HL-60/S4 (cell line): ENCODE measurements around the gene CAPN14.

Source experiments
- in situ Hi-C: fragments of 300-500 bp; cut with MboI; formaldehyde crosslinking; loops from 2 replicates; pipeline ENCODE4 v1.14.3; 2022; ENCODE audit warnings: low sequenced_read_pairs

Gene CAPN14

DNA sequence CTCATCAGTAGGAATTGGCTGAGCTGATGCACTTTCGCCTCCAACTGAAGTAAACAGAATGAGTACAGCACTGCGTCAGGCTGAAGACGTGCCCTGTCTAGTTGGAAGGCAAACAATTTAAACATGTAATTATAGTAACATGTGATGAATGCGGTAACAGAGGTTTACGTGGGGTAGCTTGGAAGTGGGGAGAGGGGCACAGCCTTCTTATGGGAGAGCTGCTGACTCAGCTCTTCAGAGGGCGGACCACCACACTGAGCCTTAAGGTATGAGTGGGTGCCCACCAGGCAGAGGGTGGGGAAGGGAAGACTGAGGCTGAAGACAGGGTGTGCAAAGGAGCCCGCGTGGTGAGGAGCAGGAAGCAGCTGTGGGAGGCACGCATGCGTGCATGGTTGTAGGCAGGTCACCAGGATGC, 10.4 kb upstream of the CAPN14 start:
- in situ Hi-C loops = no loop called here

DNA sequence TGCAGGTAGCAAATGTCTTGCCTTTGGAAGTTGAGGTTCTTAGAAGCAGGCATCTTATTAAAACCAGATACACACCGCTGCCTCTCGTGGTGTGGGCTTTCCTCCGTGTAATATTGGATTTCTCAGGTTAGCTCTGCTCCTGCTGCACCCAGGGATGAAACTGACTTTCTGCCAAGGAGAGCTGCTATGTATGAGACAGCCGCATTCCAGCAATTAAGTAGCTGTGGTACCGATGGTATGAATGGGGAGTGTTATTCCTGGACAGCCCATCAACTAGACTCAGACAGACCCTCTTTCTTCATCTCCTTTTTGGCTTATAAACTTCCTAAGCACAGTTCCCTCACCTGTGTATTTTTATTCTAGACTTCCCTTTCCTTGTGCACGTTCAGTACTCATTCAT, 9.8 kb upstream of the CAPN14 start:
- in situ Hi-C loops = no loop called here

DNA sequence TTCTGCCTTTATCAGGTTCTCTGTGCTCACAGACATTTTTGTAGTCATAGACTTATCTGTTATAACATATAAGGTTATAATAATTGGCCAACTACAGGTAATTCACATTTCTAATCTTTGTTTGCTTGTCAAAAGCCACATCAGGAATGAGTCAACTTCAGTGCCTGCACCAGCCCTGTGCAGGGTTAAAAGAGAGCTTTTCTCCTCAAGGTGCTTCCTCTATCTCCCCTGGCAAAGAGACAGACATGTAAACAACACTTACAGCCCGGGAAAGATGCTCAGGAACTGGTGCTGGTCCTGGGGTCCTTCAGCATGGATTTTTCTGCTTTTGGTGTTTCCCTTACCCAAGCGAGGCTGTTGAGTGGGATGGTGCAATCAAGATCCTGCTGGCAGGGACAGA, 9.0 kb upstream of the CAPN14 start:
- in situ Hi-C loops = no loop called here

DNA sequence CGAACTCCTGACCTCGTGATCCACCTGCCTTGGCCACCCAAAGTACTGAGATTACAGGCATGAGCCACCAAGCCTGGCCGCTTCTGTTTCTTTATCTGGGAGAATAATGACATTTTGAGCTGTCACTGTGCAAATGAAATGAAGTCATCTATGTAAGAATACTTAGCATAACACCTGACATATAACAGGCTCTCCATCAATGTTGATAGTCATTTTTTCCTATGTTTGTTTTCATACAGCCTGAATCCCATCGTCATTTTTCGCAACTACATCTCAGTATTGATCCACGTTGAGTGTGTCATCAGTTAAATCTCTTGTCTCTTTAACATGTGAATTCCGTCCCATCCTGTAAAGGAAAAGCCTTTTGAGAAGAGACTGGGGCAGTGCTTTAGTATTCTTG, 6.4 kb upstream of the CAPN14 start:
- in situ Hi-C loops = no loop called here

DNA sequence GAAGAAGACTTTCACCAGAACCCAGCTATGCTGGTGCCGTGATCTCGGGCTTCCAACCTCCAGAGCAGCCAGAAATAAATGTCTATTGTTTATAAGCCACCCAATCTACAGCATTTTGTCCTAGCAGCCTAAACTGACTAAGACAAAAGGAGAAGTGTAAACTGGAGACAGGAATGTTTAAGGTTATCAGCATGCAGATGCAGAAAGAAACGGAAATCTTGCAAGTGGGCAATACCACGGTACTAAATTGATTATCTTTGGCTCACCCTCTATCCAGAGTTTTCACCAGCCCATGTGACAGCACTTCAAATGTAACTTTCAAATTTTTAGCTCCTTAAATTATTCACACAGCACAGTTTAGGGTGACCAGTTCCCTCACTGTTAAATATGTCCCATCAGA, 5.7 kb upstream of the CAPN14 start:
- in situ Hi-C loops = no loop called here

DNA sequence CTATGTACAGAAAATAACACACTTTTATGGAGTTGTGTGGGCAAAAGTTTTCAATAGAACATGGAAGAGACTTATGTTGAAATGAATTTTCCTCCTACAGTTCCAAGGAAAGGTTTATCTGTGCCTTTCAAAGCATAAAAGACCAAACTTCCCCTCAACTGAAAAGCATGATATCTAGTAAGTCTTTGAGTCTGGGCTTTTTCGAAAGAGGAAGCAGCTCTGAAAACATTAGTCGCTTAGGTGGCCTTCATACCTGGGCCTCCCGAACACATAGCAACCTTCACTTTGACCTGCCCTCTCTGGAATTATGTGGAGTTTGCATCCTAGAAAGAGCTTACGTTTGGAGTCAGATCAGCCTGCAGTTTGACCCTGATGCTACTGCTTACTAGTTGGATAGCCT, 4.8 kb upstream of the CAPN14 start:
- in situ Hi-C loops = no loop called here

DNA sequence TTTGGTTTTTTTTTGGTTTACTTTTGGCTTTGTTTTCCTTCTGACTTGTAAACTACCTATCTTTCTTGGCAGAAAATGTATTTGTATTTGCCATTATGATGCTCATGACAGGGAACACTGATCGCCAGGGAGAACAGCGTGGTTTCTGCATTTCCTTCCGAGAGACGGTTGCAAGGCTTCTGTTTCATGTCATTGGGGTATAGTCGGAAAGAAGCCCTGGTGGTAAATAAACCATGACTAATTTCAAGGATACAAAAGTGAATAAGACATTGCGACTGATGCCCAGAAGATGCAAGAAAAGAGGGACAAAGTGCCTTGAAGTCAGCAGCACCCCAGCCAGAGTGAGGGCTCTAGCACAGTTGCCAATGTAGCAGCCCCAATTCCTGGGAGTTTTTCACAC, 4.2 kb upstream of the CAPN14 start:
- in situ Hi-C loops = no loop called here

DNA sequence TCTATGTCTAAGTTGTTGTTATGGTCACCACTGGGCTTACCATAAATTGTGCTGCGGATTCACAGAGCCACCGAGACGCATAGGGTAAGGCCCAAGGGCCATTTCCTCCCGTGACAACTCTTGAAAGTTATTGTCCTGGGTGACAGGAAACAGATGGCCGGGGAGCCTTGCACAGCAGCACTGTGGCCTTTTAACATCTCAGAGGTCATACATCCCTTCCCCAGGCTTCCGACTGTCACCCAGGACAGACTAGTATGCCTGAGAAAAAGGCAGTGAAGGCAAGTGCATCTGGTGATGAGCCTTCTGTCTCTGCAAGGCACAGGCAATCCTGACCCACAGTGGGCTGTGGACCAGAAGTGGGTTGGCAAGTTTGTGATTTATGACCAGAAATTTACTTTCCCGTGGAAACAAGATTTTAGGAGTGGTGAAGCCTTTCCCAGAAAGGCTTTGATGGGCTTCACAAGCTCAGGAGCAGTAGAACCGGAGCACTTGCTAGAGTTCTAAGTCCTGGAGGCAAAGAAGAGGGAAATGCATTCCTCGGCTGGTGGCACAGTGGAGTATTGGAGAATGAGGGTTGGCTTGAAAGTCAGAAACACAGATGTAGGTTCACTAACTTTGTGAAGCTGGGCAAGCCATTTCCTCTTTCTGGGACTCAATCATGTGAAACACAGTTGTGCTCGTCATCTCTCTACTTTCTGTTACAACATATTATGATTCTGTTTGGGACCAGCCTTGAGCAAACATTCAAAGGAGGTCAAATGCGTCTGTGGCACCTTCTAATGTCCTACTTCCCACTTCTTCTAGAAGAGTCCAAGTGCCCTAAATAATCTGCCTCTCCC, 2.0 kb upstream of the CAPN14 start:
- in situ Hi-C loops = no loop called here

DNA sequence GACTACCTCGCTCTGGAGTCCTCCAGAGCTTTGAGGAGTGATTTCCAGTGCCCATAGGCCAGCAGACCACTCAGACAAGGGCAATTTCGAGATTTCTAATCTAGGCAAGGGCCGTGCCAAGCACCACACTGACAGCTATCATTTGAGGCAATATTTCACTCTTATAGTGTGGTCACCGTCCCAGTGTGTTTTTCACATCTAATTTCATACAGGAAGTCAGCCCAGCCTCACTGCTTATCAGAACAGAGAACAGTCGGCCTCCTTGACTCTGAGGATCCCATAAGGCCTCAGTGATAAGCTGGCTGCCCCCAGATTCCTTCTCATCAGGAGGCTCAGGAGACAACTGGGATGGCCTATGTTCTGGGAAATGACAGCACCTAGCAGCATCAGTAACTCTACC, 581 bp downstream of the CAPN14 start:
- in situ Hi-C loops = no loop called here

DNA sequence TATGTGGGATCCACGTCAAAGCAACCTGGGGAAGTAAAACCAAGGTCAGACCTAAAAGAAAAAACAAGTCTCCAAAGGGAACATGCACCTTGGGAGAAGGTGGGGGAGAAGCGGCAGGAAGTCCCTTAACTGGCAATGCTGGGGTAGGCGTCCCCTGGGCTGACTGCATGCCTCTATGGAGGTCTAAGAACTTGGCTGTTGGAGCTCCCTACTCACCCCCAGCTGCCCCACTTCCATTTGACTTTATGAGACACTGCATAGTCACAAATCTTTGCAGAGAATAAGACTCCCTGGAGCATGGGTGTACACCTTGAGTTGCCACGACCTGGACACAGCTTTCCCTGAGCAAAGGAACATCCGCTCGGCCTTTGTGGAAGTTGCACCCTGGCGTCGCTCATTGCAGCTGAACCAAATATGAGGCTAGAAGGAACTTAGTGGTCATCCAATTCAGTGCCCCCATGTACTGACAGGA, 2.8 kb downstream of the CAPN14 start:
- in situ Hi-C loops = no loop called here

DNA sequence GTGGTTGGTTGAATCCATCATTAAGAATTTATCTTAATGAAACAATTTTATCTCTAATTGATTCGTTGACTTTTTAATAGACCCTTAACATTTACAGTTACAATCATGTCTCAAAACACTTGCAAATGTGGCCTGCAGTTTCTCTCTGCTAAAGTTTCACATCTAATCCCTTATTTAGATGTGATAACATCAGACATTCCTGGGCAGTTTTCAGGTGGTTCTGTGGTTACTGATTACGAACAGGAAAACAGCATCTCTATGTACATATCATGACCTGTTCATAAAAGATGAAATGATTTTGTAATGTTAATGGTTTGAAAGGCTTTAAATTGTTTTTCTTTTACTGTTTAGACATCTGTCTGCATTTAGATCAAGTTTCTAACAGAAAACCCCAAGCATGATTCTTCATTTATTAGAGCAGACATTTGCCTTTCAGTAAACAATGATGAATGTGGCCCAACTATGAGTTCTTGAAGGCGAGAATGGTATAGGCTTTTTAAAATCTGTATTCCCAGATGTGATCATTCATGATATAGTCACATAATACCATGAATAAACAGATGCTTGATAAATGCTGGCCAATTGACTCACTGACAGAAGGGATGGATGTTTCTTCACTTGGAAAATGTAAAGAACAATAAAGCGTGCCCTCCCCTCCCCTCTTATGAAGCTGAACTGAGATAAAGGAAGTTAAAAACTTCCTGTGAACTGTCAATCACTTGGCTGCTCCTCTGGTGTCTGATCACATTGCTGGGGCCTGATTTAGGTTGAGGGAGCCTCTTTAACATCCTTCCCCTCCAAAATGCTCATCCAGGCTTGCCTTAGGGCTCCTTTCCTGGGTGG, 3.5 kb downstream of the CAPN14 start:
- in situ Hi-C loops = no loop called here

DNA sequence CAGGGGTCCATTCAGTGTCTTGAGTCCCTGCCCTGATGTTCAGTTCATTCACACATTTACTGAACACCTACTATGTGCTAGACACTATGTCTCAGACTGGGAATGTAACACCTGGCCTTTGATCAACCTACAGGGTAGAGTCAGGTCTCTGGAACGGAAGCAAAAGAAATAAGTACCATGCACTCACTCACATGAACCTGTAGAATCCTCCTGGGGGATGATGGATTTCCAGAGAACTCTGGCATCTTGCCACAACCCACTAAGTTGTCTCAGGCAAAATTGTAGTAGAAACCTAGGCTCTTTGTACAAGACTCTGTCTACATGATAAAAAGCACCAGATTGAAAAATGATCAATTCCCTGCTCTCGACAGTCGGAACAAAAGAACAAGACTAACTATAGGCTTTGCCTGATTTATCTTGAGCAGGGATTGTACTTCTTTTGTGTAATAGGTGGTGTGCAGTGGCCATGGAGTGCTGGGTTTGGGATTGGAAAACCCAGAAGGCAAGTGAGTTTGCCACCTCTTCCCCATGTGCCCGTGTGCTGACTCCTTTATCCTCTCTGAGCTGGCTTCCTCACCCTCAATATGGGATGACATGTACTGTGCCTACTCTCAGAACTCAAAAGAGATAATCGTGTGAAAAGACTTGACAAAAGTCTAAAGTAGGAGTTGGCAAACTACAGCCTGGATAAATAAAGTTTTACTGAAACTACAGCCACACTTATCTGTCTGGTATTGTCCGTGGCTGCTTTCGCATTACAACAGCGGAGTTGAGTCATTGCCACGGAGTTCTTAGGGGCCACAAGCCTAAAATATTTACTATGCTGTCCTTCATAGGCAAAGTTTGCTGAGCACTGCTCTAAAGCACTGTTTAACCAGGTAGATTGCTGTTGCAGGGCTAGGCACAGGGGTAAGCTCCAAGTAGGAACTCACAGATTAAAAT, 4.4 kb downstream of the CAPN14 start:
- in situ Hi-C loops = no loop called here

DNA sequence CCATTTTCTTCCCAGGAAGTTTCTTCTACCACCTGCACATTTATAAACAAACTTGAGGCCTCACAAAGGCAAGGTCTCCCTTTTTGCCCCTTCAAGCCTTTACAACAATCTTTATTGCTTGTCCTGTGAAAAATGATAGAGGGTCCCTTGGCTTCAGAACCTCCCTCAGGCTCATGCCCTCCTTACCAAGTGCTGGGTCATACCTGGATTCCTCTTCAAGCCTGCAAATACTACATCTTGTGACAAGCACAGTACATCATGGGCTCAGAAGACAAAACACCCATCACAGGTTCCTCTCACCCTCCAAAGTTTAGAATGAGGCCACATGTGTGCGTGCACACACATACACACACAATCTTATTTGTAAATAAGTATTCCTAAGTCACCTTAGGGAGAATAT, 9.1 kb downstream of the CAPN14 start:
- in situ Hi-C loops = no loop called here

DNA sequence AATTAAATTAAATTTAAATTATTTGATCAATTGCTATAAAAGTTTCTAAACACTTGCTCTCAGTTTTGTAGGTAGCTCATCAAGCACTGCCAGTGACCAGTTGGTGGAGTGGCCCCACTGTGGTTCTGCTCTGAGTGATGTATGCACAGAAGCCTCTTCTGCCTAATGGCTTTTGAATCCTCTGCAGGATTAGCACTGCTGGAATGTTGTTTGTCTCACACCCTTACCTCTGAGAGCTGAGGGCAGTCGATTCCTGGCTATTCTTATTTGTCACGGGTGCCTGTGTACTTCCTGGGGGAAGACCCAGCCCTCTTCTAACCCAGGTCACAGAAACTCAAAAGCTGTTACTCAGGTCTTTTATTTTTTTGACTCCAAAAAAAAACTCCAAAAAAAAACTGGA, 9.5 kb downstream of the CAPN14 start:
- in situ Hi-C loops = no loop called here

DNA sequence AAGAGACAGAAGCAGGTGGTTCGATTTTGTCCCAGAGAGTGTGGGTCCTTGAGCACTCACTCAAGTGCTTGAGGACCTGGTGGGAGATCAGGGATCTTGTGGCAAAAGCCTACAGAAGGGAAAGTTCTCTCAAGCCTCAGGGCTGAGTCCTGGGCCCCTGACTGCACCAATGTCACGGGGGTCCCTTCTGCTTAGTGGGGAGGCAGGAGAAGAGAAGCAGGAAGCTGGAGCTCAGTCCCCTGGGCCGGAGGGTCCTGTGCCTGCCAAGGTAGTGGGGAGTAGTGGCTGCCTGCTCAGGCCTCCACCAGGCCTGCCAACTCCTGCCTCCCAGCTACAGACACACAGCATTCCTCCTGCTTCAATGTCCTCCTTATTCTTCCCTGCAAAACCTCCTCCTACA, 11.7 kb downstream of the CAPN14 start:
- in situ Hi-C loops = no loop called here

DNA sequence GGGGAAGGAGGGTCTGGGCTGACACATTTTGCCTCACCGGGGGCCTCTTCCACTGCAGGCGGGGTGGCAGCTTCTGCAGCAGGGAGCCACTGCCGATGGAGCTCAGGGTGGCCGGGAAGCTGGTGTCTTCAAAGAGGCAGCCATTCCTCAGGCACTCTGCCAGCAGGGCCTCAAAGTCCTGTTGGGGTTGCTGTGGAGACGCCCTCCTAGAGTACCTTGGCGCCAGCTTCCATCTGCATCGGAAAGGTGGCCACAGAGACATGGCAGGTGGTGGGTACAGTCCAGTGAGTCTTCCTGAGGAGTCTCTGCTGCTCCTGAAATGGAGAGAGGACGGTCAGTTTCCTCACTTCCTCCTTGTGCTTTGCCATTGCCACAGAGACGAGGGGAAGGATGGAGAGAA, 12.1 kb downstream of the CAPN14 start:
- in situ Hi-C loops = no loop called here

DNA sequence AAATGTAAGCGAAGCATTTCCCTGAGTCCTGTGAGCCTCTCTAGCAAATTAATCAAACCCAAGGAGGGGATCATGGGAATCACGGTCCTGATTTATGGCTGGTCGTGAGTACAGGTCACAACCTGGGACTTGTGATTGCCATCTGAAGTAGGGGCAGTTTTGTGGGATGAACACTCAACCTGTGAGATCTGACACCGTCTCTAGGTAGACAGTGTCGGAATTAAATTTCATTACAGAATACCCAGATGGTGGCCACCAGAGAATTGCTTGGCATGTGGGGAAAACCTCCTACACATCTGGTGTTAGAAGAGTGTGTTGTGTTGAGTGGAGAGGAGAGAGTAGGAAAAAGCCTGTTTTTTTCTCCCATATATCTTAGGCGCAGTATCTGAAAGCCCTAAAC, 12.5 kb downstream of the CAPN14 start:
- in situ Hi-C loops = no loop called here

DNA sequence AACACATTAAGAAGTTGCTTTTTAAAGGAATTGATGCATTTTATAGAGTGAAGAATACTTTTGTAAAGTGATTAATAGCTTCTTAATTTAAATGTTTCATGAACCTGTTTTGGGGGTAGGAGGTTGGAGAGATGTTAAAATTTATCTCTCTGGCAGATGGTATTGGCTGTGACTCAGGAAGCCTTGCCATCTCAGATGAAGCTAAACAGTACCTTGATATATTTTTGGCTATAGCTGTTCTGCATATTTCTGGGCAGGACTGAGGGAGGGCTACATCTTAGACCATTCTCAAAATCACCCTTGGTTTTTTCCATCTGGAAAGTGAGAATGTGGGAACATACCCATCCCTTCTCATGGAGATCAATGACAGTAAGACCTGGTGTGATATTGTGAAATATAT, 13.4 kb downstream of the CAPN14 start:
- in situ Hi-C loops = no loop called here

DNA sequence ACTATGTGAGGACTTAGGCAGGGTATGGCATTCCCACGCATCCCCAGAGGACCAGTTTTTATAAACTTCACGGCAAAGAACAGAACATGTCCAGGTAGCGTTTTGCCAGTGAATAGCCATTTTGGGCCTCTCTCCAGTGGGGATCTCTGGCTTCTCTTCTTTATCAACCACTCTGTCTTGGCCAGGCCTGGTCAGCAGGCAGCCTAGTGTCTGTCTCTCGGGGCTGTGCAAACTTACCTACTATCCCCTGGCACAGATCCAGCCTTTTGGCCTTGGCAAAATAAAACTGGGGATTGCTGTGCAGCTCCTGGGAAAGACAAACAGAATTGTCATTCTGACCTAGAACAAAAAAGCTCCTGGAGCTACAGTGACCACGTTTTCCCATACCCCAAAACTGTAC, 14.5 kb downstream of the CAPN14 start:
- in situ Hi-C loops = no loop called here

DNA sequence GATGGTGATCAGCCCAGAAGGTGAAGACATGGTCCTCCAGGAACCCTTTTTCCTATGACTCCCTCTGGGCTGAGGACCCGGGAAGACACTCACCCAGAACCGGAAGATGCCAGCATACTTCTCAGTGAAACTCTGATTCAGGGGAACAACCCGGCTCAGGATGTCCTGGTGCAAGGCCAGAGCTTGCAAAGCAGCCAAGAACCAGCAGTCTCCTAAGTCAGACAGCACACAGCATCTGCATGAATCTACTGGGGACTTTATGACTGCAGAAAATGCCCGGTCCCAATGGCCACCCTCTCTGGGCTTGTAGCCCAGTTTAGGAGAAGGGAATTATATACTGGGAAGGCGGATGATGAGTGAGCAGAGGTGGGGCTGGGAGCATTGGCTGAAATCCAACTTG, 15.3 kb downstream of the CAPN14 start:
- in situ Hi-C loops = no loop called here

DNA sequence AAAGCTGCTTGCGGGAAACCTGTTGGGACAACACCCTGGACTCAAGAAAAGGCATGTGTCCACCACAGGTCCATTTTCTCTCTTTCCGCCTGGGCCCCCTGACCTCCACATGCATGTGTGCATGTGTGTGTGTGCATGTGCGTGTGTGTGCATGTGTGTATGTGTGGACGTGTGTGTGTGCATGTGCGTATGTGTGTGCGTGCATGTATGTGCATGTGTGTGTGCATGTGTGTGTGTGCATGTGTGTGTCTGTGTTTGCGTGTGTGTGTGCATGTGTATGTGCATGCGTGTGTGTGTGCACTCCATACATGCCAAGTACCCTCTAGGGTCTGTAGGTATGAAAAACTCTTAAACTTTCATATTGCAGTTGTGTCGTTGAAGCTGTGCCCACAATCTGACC, 16.3 kb downstream of the CAPN14 start:
- in situ Hi-C loops = no loop called here
